GM12864 (cell line): ENCODE results near the gene HBZ.
"Not testable (repeated sequence)": the region's sequence is repeated elsewhere in the genome, so short reads cannot be mapped to it uniquely, and the experiment has no call there.

Source experiments
- DNase-seq: peaks from one replicate; pipeline ENCODE4 v3.0.0-alpha.2; 2011; ENCODE audit warnings: low read depth
- H3K4me3 ChIP-seq: 2 replicates; pipeline ENCODE4 v1.5.1; 2011; ENCODE audit warnings: mild to moderate bottlenecking, low read depth, low read length, control low read depth
- CTCF ChIP-seq: IDR thresholded peaks from 2 replicates; pipeline ENCODE4 v1.5.1; 2011; ENCODE audit warnings: low read depth, mild to moderate bottlenecking, moderate library complexity, low read length, control low read depth, inconsistent platforms; ENCODE audit errors: missing control alignments

Gene HBZ

GRCh38 chr16:120756-121155 is 31.7 kb upstream of the HBZ start:
- DNase-seq, result no peak
- no peak overlapping the region for H3K4me3 ChIP-seq
- no peak for TF ChIP-seq CTCF

- TF ChIP-seq CTCF, result no peak
- DNase-seq, result no peak
Measured at GRCh38 chr16:122361-122760, 30.1 kb upstream of the HBZ start.

GRCh38 chr16:123558-124350 is 28.7 kb upstream of the HBZ start:
- not testable (repeated sequence) for H3K4me3 ChIP-seq, DNase-seq

More at GRCh38 chr16:122361-122760, 30.1 kb upstream of the HBZ start:
- H3K4me3 ChIP-seq, result no peak overlapping the region

GRCh38 chr16:125011-125410 is 27.4 kb upstream of the HBZ start:
- DNase-seq, result no peak
- no peak for TF ChIP-seq CTCF
- no peak overlapping the region for H3K4me3 ChIP-seq

- H3K4me3 ChIP-seq, result no peak overlapping the region
- no peak for DNase-seq
- no peak for TF ChIP-seq CTCF
Measured at GRCh38 chr16:129075-129474, 23.4 kb upstream of the HBZ start.

- DNase-seq, result no peak
- TF ChIP-seq CTCF, result no peak
Measured at GRCh38 chr16:130533-131173, 21.8 kb upstream of the HBZ start.

GRCh38 chr16:132120-132519 is 20.3 kb upstream of the HBZ start:
- no peak for TF ChIP-seq CTCF
- no peak for DNase-seq

More at GRCh38 chr16:130533-131173, 21.8 kb upstream of the HBZ start:
- H3K4me3 ChIP-seq, result no peak overlapping the region

More at GRCh38 chr16:132120-132519, 20.3 kb upstream of the HBZ start:
- no peak overlapping the region for H3K4me3 ChIP-seq
